Measurements from ENCODE around the gene OR51B2. TPM values are rescaled to one million over a fixed set of nuclear protein-coding genes. Genes with fewer than 3 reads are reported as not detected.
A peak's percentile ranks its signal among the peaks of the same experiment; 100 is the strongest.
"Not testable (repeated sequence)": the region's sequence is repeated elsewhere in the genome, so short reads cannot be mapped to it uniquely, and the experiment has no call there.

The OR51B2 gene
- total RNA-seq, 1 donor = not detected

GRCh38 chr11:5297721-5298323 lies 26.3 kb downstream of the OR51B2 start:
- DNase-seq (ENCODE audit: low read depth) = no peak
- no peak for TF ChIP-seq CTCF (IDR thresholded peaks at IDR 0.05; ENCODE audit: insufficient read depth, low read depth, low read length)
- H3K4me3 ChIP-seq (ENCODE audit: low read depth, low read length) = no peak overlapping the region

GRCh38 chr11:5294342-5294995 lies 29.6 kb downstream of the OR51B2 start:
- not testable (repeated sequence) for H3K4me3 ChIP-seq (ENCODE audit: low read depth, low read length); DNase-seq (ENCODE audit: low read depth)

- TF ChIP-seq CTCF (IDR thresholded peaks at IDR 0.05; ENCODE audit: insufficient read depth, low read depth, low read length) = no peak
- DNase-seq (ENCODE audit: low read depth) = no peak
- H3K4me3 ChIP-seq (ENCODE audit: low read depth, low read length) = no peak overlapping the region
These were observed 31.1 kb downstream of the OR51B2 start for GRCh38 chr11:5293028-5293427.

- DNase-seq (ENCODE audit: low read depth) = peak; percentile 58
- TF ChIP-seq CTCF (IDR thresholded peaks at IDR 0.05; ENCODE audit: insufficient read depth, low read depth, low read length) = peak; percentile 81
- H3K4me3 ChIP-seq (ENCODE audit: low read depth, low read length) = no peak overlapping the region
These were observed 32.8 kb downstream of the OR51B2 start for GRCh38 chr11:5291207-5291838.

- H3K4me3 ChIP-seq (ENCODE audit: low read depth, low read length) = no peak overlapping the region
- TF ChIP-seq CTCF (IDR thresholded peaks at IDR 0.05; ENCODE audit: insufficient read depth, low read depth, low read length) = no peak
- DNase-seq (ENCODE audit: low read depth) = no peak
These were observed 34.0 kb downstream of the OR51B2 start for GRCh38 chr11:5290106-5290505.

- TF ChIP-seq CTCF (IDR thresholded peaks at IDR 0.05; ENCODE audit: insufficient read depth, low read depth, low read length) = no peak
- no peak for DNase-seq (ENCODE audit: low read depth)
- H3K4me3 ChIP-seq (ENCODE audit: low read depth, low read length) = no peak overlapping the region
These were observed 34.4 kb downstream of the OR51B2 start for GRCh38 chr11:5289696-5290095.

- no peak overlapping the region for H3K4me3 ChIP-seq (ENCODE audit: low read depth, low read length)
- DNase-seq (ENCODE audit: low read depth) = no peak
- no peak for TF ChIP-seq CTCF (IDR thresholded peaks at IDR 0.05; ENCODE audit: insufficient read depth, low read depth, low read length)
These were observed 35.1 kb downstream of the OR51B2 start for GRCh38 chr11:5288906-5289550.
